GM12872 (cell line): ENCODE measurements around the gene PAPPA2.

Experiments used
- TF ChIP-seq, protein P1 (sequence below): IDR thresholded peaks from 3 replicates; pipeline ENCODE4 v1.5.1; 2011; ENCODE audit warnings: low read depth, mild to moderate bottlenecking, low read length, moderate library complexity; ENCODE audit not compliant: insufficient read depth

Gene PAPPA2

DNA sequence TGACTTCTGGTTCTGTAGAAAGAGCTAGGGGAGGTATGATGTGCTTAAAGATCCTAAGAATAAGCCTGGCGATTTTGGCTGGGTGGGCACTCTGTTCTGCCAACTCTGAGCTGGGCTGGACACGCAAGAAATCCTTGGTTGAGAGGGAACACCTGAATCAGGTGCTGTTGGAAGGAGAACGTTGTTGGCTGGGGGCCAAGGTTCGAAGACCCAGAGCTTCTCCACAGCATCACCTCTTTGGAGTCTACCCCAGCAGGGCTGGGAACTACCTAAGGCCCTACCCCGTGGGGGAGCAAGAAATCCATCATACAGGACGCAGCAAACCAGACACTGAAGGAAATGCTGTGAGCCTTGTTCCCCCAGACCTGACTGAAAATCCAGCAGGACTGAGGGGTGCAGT lies 93.3 kb downstream of the PAPPA2 start:
- TF ChIP-seq, protein P1, sequence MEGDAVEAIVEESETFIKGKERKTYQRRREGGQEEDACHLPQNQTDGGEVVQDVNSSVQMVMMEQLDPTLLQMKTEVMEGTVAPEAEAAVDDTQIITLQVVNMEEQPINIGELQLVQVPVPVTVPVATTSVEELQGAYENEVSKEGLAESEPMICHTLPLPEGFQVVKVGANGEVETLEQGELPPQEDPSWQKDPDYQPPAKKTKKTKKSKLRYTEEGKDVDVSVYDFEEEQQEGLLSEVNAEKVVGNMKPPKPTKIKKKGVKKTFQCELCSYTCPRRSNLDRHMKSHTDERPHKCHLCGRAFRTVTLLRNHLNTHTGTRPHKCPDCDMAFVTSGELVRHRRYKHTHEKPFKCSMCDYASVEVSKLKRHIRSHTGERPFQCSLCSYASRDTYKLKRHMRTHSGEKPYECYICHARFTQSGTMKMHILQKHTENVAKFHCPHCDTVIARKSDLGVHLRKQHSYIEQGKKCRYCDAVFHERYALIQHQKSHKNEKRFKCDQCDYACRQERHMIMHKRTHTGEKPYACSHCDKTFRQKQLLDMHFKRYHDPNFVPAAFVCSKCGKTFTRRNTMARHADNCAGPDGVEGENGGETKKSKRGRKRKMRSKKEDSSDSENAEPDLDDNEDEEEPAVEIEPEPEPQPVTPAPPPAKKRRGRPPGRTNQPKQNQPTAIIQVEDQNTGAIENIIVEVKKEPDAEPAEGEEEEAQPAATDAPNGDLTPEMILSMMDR, result no peak

DNA sequence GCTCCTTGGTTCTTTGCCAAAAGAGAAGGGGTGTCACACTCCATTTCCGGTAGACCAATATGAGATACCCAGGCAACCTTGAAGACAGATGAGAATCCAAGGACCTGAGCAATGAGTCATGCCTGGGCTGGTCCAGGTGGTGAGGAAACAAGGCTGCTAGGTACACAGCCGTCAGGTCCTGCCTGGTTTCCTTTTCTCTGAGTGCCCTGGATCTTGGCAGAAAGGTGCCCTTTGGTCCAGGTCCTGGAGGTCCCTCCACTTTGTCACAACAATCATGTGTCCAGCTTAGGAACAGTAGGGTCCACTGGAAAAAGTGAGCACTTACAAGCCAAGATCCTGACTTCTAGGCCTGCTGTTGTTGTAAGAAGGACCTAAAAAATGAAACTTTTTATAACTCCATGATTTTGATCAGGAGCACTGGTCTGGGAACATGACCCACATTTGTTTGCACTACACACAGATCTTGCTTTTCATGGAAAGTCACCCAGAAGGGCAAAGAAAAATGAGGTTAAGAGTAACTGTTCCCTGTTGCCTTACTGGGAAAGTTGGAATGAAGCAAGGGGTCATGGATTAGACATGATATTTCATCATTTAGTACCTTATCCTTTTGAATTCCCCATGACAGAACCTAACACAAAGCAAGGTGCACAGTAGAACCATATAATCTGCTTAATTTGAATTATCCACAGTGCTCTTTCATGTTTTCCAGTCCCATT lies 94.7 kb downstream of the PAPPA2 start:
- TF ChIP-seq, protein P1, result no peak

DNA sequence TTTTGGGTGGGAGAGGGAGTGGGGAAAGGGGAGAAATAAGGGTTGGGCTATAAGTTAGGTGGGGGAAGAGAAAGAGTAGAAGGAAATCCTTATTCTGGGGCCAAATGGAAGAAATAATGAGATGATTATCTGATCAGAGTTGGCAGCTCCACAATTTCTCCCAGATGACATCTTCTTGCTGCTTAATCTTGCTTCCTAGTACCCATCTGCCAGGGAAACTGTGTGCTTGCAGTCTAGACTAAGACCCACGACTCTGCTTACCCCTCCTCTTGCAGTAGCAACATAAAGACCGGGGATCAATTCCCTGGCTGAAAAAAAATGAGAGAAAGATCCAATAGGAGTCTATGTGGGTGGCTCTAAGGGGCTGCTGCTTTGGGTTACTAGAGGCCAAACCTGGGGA lies 95.6 kb downstream of the PAPPA2 start:
- TF ChIP-seq, protein P1, result no peak

DNA sequence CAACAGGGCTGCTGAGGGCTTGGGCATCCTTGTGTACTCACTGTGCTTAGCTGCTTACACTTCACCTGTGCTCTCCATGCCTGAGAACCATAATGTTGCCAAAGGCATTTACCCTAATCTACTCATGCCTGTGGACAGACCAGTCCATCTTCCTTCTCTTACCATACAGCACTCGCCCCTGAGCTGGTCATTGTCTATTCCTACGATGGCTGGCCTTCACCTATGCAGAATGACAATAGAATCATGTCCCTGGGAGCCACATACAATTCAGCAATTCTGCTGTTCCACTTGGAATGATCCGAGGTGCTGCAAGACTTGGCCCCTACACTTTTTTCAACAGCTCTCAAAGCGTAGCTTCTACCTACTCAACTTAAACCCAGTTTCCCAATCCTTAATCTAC lies 96.5 kb downstream of the PAPPA2 start:
- TF ChIP-seq, protein P1, result no peak

DNA sequence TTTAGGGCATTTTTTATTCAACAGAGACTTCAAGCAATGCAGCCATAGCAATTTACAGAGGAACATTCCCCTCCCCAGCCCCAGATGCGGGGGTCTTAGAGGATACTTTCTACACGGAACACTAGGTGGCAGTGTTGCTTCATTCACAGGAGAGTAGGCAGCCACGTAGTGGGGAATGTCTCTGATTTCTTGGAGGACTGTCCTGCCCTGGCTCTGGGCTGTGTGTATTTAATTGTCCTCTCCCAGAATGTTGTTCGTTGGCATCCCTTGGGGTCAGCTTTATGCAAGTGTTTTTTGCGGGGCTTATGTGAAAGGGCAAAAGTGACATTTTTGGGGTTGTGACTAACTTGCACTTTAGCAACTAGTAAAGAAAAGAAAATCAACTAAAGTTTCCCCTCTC lies 96.9 kb downstream of the PAPPA2 start:
- TF ChIP-seq, protein P1, result peak; percentile 87

DNA sequence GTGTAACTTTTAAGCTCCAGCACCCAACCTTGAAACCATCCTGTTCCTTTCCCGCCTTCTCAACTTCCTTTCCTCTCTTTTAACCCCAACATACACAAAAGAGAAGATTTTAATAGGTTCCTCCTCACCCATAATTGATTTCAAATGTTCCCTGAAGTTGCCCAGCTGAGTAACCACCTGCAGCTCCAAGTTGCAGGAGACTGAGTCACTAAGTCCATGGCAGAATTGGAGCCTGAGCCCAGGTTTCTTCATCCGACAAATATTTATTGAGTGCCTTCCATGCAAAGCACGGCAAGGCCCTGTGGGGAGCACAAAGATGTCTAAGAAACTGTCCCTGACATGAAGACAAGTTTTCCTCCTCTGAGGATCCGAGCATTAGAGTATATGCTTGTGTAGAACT lies 97.7 kb downstream of the PAPPA2 start:
- TF ChIP-seq, protein P1, result no peak

DNA sequence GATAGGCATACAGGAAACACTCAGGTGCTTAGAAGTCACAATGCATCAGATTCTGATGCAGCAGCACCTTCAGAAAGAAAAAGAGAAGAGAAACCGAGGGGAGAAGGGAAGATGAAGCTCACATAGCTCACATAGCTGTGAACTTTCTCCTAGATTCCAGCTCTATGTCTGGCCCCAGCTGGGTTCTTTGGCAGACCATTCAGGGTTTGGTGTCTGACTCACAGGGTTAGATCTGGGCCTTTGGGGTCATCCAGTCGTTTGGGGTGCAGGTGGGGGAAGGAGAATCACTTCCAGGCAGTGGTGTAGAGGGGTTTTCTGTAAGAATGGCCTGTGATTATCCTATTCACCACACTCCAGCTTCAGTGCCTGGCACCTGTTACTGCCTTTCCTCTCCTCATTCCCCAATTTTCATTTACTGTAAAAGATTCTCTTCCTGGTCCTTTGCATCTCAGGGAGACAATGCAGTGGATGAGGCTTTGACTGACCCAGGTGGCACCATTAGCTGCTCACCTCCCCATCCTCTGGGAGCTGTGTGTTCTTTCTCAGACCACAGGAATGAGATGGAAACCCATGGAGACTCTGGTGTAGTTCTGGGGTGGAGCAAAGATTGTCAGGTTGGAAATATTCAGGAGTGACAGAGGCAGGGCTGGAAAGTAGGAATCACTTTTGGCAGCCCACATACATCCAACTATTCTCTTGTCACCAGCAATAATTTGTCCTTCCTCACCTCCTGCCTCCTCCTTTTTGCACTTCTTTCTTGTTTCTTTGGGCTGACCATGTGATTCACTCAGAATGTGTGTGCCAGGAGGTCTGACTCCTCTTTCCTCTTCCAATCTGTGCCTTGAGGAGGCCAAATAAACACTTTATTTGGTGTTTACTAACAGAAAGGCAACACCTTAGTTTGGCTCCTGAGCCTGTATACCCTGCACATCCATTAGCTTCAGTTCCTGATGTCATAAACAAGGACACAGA lies 103.3 kb downstream of the PAPPA2 start:
- TF ChIP-seq, protein P1, result no peak
